ENCODE results near the gene PKLR.
"Not testable (repeated sequence)": the region's sequence is repeated elsewhere in the genome, so short reads cannot be mapped to it uniquely, and the experiment has no call there.

PKLR gene

DNA sequence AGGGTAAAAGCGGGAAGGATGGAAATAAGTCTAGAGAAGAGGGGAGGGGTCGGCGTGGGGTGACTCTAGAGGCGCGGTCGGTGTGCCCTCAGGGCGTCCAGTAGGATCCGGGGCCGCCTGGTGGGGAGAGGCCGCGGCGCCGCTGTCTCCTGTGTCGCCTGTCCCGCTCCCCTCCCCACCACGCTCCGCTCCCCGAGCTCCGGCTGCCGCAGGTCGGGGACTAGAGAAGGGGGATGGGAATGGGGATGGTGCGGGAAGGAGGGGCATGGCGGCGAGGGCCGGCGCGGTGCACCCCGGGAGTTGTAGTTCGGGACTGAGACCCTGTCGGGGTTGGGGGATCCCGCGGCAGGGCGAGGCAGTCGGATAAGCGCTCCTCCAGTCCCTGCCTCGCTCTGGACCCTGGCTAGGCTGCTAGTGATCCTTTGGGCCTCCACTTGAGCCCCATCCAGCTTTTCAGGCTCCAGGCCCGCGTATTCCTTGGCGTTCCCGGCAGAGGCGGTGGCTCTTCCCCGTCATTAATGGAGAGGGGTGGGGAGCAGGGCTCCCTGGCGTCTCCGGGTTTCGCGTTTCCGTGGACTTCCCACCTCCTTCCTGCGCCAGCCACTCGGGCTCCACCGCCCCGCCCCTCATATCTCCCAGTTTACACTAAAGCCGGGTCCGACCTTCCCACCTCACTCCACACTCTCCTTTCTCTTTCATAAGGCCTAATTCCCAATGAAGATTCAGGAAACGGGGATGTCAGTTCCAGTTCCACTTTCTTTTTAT is 45.8 kb downstream of the PKLR start, which contains the start of gene ENTREP3:
TSS of gene ENTREP3 (minus strand) at position 241 of the 765 bp plus-strand sequence. CDS start 606 bp downstream, outside the sequence.
- peak; percentile 62 to 67 (median 65) for DNase-seq (ENCODE audit: low read depth in 3 of 3)

DNA sequence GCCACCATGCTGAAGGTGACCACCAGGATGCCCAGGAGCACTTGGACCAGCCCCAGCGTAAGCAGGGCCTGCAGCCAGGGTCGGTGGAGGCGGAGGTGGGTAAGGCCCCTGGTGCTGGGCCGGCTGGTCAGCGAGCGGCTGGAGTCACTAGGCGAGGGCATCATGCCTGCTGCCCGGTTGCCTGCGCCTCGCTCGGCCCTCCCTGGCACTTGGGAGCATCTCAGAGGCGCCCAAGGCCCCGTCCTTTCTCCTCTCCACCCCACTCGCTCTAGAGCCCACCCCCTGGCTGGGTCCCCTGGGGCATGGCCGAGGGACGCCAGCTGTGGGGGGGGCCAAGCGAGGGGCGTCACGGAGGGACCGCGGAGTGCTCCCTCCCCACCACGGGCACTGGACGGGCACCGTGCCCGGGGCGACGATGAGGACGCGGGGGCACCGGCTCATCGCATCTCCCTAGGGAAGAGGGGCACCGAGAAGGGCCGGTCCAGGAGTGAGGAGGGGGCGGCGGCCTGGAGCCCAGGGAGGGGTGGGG is 46.5 kb downstream of the PKLR start:
- no peak for DNase-seq (ENCODE audit: low read depth in 3 of 3)

GRCh38 chr1:155254228-155254713 is 47.0 kb downstream of the PKLR start:
- DNase-seq (ENCODE audit: low read depth in 3 of 3) = no peak

GRCh38 chr1:155253797-155254196 is 47.4 kb downstream of the PKLR start:
- no peak for DNase-seq (ENCODE audit: low read depth in 3 of 3)

- DNase-seq (ENCODE audit: low read depth in 3 of 3) = no peak
Measured at GRCh38 chr1:155253208-155253607, 48.0 kb downstream of the PKLR start.

DNA sequence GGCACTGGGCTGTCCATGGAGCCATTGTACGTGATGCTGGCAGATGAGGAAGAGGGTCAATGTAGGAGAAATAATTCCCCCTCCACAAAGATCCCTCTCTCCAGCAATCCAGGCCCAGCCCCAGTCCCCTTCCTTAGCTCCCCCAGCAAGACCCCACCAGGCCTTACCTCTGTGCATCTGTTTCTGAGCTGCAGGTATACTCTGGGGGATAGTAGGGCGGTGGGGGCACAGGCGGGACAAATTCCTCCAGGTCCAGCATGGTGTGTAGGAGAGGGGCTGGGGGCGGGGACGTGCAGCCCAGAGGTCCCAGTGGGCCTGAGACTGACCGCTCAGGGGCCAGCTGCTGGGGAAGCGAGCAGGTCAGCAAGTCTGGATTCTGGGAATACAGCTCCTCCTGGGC is 49.7 kb downstream of the PKLR start:
- no peak for DNase-seq (ENCODE audit: low read depth in 3 of 3)

GRCh38 chr1:155250633-155251449 is 50.4 kb downstream of the PKLR start:
- DNase-seq (ENCODE audit: low read depth in 3 of 3) = peak; percentile 89 to 96 (median 94)

GRCh38 chr1:155250246-155250632 is 51.0 kb downstream of the PKLR start:
- DNase-seq (ENCODE audit: low read depth in 3 of 3) = no peak

DNA sequence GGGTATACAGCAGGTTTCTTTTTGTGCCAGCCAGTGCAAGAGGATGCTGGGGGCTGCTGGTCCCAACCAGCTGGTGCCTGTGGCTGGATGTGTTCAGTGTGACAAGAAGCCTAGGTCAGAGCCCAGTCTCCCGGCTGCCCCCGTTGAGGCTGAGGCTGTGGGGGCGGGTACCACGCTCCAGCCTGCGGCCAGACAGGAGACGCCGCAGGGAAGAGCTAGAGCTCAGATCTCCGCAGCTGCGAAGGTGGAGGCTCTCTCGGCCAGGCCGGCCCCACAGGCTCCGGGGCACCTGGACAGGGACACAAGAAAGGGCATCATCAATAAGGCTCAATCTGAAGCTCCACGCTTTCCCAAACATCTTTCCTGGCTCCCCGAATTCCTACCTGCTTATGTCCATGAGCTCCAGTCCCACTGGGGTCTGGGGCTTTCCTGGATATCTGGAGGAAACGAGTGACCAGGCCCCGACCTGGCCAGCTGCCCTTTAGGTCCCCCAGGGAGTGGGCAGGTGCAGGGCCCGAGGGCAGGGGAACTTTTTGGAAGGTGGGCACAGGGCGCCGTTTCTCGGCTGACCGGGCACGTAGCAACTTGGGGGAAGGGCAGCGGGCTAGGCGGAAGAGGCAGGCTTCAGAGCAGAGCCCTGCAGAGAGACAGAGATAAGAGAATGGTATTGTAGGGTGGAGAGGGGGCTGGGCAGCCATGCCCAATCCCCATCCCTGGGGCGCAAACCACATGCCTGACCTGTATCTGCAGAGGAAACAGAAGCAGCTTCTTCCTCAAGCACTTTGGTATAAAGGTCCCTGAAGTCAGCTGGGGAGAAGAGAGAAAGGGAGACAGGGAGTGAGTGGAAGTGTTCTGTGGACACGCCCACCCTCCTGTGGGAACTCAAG is 53.3 kb downstream of the PKLR start:
- no peak for DNase-seq (ENCODE audit: low read depth in 3 of 3)

GRCh38 chr1:155246796-155247195 is 54.4 kb downstream of the PKLR start:
- not testable (repeated sequence) for DNase-seq (ENCODE audit: low read depth in 3 of 3)

DNA sequence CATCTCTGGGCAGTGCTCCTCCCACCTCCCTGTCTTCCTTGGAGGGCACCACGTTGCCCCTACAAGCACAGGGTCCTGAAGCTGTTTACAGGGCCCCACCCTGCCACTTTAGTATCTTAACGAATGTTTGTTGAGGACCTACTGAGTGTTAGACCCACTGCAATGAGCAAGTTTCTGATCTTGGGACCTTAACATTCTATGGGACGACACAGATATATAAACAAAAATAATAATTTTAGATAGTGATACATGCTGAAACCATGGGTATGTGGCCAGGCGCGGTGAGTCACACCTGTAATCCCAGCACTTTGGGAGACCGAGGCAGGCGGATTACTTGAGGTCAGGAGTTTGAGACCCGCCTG is 56.1 kb downstream of the PKLR start:
- DNase-seq (ENCODE audit: low read depth in 3 of 3) = no peak

- DNase-seq (ENCODE audit: low read depth in 3 of 3) = peak; percentile 76 to 84 (median 76)
Measured at GRCh38 chr1:155244368-155245162, 56.7 kb downstream of the PKLR start.

- no peak for DNase-seq (ENCODE audit: low read depth in 3 of 3)
Measured at GRCh38 chr1:155242805-155243358, 58.4 kb downstream of the PKLR start.

- no peak for DNase-seq (ENCODE audit: low read depth in 3 of 3)
Measured at GRCh38 chr1:155241841-155242264, 59.4 kb downstream of the PKLR start.

GRCh38 chr1:155241069-155241679 is 60.1 kb downstream of the PKLR start:
- peak in 1 of 3 experiments; percentile 35 for DNase-seq (ENCODE audit: low read depth in 3 of 3)

Measured in stimulated activated CD4-positive, alpha-beta T cell treated with anti-CD3 and anti-CD28 coated beads, TNF-alpha, amount 100 ng/mL, for 4 hours (primary cell).